Stimulated activated CD8-positive, alpha-beta memory T cell treated with anti-CD3 and anti-CD28 coated beads, Interleukin-15, amount 100 ng/mL, for 48 hours (primary cell): Measurements from ENCODE around the gene MTG1.
"Not testable (repeated sequence)": the region's sequence is repeated elsewhere in the genome, so short reads cannot be mapped to it uniquely, and the experiment has no call there.

Experiments
- DNase-seq, 2 donors: peaks; one replicate each; pipeline ENCODE4 v3.0.0-alpha.2; 2020; ENCODE audit warnings: low read depth in 2 of 2

MTG1 gene

DNA sequence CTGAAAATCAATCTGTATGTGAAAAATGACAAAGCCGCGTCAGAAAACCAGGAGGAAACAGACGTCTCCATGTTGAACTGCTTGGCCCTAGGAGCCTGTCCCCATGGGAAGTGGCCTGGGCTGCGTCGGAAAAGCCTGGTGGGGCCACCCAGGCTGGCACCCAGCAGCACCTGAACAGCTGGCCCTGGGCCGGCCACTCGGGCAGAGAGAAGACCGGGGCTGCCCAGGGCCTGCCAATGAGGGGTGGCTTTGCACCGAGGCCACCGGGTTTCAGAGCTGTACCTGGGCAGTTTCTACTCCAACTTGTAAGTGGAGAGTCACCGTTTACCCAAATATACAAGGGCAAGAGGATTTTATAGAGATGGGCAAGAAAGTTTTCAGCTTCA lies 35.0 kb upstream of the MTG1 start:
- no peak for DNase-seq

DNA sequence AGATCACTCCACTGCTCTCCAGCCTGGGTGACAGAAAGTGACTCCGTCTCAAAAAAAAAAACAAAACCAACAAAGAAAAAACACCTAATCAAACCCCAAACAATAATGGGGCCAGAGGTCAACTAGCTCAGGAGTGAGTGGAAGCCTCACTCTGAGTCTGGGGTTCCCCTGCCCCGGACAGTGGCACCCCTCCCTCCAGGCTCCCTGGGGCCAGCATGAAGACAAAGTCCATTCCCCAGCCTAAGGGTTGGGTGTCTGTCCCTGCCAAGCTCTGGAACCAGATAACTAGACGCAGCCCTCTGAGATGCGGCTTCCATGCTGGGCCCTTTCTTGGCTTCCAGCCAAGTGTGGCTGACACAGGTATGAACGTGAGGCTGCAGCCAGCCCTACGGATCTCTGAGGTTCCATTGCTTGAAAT lies 34.4 kb upstream of the MTG1 start:
- DNase-seq, result no peak

DNA sequence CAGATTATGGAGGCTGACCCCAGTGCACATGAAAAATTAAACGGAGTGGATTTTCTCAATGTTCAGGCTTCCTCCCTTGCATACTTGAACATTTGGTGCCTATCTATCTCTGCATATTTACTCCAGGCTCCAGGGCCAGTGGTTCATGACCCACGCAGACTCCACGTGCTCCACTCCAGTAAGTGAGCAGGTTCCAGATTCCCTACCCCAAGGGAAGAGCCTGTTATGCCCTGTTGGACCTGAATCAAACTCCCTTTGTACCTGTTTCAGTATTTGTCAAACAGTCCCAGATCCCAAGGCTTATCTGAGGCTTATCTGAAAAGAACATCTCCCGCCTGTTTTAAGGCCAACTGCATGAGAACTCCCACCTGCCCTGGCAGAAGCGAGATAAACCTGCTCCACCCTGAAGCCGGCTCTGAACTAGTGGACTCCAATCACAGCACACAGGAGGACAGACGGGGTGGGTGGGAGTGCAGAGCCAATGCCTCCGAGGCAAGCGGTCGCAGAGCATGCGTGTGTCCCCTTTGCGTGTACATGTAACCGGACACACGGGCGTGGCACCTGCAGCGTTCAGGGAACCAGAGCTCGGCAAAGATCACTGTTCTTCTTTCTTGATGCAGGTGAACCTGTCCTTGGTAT lies 33.9 kb upstream of the MTG1 start:
- DNase-seq, result no peak

DNA sequence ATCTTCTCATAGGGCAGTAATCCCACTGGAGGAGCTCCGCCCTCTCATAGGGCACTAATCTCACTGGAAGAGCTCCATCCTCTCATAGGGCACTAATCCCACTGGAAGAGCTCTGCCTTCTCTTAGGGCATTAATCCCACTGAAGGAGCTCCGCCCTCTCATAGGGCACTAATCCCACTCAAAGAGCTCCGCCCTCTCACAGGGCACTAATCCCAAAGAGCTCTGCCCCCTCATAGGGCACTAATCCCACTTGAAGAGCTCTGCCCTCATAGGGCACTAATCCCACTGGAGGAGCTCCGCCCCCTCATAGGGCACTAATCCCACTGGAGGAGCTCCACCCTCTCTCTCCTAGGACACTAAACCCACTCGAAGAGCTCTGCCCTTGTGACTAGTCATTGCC lies 32.7 kb upstream of the MTG1 start:
- DNase-seq, result no peak

DNA sequence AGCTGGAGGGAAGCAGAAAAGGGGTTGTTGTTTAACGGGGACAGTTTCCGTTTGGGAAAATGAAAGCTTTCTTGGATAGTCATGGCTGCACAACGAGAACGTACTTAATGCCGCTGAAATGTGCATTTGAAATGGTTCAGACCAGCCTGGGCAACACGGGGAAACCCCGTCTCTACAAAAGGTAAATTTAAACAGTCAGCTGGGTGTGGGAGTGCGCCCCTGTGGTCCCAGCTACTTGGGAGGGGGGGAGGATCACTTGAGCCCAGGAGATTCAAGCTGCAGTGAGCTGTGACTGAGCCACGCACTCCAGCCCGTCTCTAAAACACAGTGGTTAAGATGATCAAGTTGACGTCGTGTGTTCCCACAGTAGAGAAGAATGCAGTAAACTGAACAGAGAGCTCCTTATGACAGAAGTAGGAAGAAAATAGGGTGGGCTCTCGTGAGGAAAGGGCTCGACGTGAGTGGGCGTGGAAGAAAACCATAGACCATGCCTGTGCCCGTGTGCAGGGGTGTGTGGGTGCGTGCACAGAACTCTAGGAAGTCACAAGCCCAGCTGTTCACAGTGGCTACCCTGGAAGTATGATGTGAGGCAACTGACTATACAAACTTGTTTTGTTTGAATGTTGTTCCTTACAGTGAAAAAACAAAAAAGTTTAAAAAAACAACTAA lies 32.0 kb upstream of the MTG1 start:
- no peak for DNase-seq

DNA sequence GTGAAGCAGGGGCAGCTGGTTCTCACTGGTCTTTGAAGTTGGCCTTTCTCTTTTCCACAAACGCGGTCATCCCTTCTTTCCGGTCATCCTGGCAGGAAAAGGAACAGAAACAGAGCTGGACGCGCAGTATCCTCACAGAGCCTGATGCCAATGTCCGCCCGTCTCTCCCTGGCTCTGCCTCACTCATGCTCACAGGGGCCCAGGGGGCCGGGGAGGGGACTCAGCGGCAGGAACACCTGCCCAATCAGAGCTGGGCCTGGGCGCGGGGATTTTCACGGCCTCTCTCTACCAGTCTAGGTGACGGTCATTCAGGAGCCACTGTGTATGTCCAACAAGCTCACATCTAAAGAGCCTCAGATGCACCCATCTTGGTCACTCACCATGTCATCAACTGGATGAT lies 31.1 kb upstream of the MTG1 start:
- DNase-seq, result no peak

DNA sequence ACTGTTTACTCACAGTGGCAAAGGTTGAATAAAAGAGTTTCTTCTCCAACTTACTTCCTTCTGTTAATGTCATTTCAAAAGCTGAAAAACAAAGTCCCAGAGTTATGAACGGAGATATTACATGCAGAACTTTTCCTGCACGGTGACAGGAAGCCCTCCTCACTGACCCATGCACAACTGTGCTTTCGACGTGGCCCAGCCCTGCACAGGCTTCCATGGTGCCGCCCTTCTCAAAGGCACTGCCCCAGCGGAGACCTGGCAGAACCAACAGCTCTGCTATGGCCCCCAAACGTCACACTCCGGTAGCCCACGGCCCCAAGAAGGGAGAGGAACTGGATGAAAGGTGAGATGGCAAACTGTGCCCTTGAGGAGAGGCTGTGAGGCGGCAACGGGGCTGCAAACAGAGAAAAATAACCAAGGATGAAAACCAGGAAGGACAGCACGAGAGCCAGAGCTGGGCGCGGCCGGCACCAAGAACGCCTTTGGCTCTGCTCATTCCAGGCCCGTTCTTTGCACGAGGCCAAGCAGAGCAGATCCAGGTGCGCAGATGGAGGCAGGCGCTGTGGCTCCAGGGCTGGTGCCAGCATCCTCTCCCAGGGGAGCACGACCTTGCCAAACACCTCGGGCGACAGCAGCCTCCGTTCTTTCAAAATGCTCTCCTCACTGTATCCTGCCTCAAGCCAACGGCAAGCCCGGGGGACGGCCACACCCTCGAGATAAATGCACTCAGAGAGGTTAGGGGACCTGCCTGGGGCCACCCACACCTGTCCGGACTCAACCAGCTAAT lies 29.1 kb upstream of the MTG1 start:
- DNase-seq, result no peak

DNA sequence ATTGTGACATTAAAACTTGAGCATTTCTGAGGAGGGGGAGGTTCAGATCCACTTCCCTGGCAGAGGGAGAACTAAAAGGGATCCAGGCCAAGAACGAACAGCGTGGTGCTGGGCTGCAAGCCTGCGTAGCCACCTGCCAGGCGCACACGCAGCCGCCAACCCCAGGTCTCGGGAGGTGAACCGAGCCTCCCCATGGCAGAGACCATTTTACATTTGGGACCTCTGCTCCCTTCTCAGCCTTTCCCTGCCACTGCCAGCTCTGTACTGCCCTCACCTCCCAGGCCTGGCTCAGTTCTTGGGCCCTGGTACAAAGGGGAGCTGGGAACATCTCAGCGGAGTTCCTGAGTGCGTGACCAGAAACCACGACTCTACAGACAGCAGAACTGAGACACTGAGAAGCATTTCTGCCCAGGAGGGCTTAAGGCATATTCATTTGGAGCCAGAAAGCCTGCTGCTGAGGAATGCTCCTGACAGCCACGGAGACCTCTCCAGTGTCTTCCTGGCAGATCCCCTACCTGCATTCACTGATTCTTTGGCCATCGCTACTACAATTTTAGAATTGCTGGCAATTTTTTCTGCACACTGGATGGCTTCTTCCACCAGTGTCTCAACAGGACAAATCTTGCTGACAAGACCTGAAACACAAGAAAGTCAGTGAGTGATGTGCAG lies 28.4 kb upstream of the MTG1 start:
- DNase-seq, result no peak

DNA sequence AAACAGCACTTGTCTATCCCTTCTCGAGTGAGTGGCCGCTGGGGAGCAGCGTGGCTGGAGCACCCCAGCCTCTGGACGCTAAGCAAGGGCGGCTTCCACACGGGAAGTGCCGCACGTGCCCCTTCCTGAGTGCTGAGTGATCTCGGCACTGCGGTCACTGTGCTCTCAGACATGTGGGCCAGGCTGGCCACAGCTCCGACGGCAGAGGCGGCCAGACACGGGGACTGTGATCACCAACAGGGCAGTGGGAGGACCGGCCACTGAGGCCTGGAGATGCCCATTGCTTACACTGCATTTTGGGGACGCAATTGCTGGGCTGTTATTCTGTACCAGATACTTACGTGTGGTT lies 27.9 kb upstream of the MTG1 start:
- no peak for DNase-seq

DNA sequence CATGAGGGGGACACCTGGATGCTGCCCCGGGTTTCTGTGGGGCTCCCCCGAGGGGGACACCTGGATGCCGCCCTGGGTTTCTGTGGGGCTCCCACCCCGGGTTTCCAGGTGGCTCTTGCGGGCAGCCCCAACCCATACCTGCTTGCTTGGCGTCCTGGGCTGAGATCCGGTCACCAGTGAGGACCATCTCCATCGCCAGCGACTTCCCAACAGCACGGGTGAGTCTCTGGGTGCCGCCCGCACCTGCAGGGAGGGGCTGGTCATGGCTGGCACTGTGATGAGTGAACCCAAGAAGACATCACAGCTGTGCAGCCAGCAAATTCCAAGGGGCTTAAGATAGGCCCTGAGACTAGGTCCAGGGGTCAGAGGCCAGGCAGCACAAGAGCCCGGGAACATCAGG lies 27.2 kb upstream of the MTG1 start:
- DNase-seq, result no peak

DNA sequence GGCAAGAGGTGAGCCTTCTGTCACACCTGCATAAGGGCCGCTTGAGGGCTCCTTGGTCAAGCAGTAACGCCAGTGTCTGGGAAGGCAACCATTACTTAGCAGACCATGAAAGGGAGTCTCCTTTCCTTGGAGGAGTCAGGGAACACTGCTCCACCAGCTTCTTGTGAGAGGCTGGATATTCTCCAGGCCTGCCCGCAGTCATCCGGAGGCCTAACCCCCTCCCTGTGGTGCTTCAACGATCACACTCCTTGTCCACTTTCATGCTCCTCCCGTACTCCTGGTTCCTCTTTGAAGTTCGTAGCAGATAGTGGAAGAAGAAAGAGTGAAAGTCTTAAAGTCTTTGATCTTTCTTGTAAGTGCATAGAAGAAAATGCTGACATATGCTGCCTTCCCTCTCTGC lies 26.5 kb upstream of the MTG1 start:
- not testable (repeated sequence) for DNase-seq

DNA sequence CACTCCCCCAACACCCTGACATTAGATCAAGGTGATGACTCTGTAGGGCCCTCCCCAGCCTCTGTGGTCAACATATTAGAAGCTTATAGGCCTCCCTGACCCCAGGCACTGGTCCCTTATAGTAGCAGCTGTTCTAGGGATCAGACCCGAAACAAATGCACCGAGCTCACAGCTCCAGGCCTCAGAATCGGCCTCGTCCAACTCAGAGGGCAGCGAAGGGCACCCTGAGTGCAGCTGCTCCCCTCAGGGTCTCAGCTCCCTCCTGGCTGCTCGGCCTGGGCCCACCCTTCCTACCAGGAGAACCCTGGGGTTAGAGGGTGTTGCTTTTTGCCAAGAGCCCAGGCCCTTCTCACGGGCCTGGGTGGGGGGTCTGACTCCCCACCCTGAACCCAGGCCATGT lies 25.8 kb upstream of the MTG1 start:
- no peak for DNase-seq

DNA sequence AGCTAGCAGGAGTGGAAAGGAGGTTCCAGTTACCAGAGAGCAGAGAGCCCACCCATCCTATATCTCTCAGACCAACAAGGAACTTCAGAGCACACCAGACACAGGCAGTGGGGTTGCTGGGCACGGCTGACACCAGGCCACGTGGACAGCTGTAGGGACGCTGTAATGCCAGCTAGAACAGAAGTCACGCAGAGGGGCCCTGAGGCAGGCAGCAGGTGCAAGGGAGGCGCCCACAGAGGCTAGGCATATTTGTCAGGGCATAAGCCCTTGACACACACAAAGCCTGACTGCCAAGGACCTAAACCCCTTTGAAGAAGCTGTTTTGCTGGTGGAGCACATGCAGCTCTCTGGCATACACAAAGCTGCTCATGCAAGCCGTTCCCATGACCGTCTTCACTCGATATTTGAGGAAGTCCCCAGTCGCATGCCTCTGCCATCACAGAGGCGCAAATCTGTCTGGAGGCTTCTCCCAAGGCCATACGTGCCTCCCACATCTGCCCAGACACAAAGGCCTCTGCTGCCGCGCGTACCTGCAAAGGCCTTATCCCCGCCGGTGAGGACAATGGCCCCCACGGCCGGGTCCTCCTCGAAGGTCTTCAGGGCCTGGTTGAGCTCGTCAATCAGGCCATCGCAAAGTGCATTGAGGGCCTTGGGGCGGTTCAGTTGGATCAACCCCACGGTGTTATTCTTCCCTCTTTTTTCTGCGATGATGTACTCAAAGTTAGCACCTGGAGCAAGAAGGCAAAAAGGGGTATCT lies 23.7 kb upstream of the MTG1 start:
- no peak for DNase-seq

DNA sequence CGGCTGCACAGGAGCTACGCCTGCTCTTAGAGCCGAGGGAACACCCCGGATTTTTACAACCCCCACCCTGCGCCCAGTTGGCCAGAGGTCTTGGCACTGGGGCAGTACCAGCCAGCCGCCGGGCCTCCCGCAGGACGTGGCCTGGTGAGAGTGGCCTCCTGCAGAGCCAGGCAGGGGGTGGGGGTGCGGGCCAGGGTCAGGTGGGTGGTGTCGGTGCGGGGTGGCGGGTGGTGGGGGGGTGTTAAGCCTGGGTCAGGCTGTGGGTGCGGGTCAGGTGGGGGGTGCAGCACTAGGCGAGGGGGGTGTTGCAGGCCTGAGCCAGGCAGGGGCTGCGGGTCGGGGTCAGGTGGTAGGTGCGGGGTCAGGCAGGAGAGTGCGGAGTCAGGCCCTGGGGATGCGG lies 21.4 kb upstream of the MTG1 start:
- DNase-seq, result no peak

DNA sequence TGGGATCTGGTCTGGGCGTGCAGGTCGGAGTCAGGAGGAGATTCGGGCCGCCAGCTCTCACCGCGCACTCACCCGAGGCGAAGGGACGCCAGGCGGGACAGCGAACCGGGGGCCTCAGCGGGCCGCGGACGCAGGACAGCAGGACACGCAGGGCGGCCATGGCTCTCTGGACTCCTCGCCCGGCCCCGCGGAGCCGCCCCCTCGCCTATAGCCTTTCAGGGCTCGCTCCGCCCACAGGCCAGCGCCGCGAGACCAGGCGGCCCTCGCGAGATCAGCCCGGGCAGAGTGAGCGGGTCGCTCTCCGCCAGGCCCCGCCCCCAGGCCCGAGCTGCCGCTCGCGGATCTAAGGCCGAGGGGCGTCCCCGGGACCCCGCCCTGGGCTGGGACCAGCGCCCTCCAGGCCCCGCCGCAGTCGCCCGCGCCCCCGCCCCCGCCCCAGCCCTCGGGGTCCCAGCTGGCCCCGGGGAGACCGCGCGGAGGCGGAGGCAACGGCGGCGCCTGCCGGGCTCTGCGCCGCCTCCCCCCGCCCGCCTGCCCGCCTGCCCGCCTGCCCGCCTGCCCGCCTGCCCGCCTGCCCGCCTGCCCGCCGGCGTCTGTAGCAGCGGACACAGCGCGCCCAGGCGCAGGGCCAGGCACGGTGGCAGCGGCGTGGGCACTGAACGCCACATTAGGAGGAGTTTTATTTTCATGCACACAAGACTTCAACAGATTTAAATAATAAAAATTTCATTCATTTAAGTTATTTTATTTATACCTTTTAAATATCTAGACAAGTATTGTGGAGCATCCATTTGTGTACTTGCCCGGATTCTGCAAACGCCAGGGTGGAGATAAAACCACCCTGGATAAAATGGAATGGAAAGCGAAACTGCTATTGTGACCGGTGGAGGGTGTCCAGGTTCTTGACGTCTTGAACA lies 20.5 kb upstream of the MTG1 start, which contains the start of gene ECHS1:
Gene ECHS1 (minus strand): TSS at position 181 of the 917 bp plus-strand sequence. CDS start 21 bp downstream, at position 160.
- peak; percentile 92 to 93 for DNase-seq

DNA sequence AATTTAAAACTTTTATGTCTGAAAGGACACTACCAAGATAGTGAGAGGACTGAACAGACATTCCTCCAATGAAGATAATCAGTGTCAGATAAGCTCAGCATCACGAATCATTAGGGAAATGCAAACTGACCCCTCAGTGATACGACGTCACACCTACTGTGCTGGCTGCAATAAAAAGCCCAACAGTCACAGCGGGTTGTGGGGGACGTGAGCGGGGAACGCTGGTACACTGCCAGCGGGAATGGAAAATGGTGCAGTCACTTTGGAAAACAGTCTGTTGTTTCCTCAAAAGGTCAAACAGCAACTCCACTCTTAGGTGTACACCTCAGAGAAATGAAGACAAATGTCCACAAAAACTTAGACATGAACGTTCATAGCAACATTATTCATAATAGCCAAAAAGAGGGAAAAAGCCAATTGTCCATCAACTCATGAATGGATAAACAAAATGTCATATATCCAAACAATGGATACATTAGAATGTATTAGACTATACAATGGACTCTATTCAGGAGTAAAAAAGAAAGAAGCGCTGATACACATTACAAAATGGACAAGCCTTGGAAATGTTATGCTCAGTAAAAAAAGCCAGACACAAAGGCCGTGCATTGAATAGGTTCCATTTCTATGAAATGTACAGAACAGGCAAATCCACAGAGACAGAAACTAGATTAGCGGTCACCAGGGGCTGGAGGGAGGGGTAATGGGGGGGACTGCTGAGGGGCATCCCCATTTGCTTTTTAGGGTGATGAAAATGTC lies 18.4 kb upstream of the MTG1 start:
- no peak for DNase-seq

DNA sequence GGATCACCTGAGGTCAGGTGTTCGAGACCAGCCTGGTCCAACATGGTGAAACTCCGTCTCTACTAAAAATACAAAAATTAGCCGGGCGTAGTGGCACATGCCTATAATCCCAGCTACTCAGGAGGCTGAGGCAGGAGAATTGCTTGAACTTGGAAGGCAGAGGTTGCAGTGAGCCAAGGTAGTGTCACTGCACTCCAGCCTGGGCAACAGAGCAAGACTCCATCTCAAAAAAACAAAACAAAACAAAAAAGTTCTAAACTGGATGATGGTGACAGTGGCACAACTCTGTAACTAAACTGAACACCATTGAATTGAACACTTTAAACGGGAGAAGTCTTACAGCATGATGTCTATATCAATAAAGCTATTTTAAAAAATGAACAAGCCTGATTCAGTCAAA lies 17.8 kb upstream of the MTG1 start:
- DNase-seq, result not testable (repeated sequence)

DNA sequence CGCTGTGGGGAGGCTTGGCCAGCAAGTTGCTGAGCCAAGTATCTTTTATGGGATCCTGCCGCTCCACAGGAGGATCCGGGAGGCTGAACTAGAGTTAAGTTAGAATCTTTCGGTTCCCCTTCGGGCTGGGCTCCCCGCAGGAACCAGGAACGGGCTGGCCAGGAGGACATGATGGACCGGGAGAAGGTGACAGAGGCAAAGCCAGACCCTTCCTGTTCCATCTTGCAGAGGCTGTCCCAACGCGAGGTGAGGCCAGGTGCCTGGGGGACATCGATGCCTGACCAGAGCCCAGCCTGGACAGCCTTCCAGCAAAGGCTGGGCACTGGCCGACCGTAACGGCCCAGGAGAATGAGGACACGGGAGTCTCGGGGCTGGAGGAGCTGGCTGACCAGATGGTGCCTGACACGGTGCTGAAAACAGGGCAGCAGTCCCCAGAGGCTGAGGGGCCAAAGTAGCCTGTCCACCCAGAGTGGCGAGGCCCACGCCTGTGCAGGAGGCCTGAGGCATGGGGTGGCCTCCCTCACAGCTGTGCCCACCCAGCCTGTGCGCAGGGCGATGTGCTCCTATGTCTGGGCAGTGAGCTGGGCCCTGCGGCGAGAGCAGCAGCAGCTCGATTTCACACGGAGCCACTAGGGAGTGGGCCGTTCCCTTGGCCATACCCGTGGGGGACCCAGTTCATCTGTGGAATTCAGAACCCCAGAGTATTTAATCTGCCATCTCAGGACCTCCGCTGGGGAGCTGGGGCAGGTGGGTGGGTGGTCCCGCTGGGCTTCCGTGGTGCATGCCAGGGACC lies 16.7 kb upstream of the MTG1 start:
- DNase-seq, result no peak

DNA sequence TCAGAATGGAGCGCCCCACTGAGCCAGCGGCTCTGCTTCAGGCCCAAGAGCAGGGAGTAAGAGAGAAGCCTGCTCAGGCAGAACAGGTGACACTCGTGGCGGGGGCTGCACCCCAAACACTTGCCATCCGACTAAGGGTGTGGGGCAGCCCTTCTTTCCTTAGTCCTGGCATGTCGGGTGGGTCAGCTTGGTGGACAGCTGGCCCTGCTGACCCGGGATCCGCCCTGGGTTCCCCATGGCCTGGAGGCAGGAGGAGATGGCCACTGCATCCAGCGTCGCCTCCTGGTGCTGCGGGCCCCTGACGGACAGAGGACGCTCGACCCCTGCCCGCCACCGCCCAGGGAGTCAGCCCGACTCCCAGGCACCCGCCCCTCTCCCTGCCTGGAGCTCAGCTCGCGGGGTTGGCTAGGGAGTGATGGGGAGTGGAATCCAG lies 16.1 kb upstream of the MTG1 start:
- no peak for DNase-seq
